A172 (cell line): ENCODE measurements around the gene MICU1. TPM values are rescaled to one million over a fixed set of nuclear protein-coding genes. Genes with fewer than 3 reads are reported as not detected.
"Not testable (repeated sequence)": the region's sequence is repeated elsewhere in the genome, so short reads cannot be mapped to it uniquely, and the experiment has no call there.

ENCODE experiments used
- DNase-seq: peaks from one replicate; pipeline ENCODE4 v3.0.0-alpha.2; 2015; ENCODE audit warnings: low spot score
- total RNA-seq: library from RNA; depleted of rRNA; stranded (reverse); fragments of >200 nt; shearing (Covaris generic); gene quantifications from 2 replicates; pipeline ENCODE4 v1.2.3, GENCODE V29; 2014

MICU1 gene
- total RNA-seq, 1 experiment from 2014 or later = 85.2 TPM

GRCh38 chr10:72389716-72390115 lies 236.2 kb downstream of the MICU1 start:
- DNase-seq = no peak

- DNase-seq = no peak
Observed at GRCh38 chr10:72389014-72389413, 236.9 kb downstream of the MICU1 start.

DNA sequence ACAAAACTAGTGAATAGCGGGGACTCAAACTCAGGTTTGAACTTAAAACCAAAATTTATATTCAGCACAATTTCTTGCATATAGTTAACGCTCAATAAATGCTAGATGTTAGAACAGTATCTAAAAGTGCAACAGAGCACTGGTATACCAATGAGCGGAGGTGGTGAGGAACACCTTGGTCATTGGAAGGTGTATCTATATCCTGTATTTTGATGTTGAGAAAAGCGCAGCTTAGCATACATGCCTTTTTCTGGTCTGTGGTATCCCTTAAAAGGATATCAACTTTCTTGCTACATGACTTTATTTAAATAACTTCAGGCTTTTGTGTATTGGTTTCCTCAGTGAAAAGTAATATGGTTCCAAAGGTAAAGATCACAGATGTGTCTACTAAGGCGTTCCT lies 237.8 kb downstream of the MICU1 start:
- no peak for DNase-seq

DNA sequence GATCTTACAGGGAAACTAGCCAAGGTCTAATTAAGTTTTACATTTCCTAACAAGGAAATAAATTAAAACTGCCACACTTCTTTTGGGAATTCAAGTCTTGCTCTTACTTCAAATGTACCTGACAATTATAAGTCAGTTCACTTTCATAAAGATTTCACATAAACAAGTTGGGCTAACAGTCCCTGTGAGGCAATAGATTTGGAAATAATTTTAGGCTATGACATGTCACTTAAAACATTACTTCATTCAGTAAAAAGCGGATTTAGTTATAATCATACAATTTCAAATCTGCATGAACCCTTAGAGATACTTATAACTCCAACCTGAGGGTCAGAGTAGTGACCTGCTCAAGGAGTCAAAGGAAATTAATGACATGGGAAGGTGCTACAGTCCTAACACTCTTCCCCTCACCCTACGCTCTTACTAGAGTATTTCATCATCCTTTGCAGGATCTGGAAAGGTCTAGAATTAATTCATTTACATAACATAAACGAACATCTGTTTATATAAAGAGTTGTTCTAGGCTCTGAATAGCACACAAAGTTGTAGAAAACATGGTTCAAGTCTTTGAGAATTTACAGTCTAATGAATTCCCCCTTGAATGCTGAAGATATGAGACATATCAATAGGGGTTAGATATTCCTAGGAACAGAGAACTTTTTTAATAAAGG lies 238.8 kb downstream of the MICU1 start:
- no peak for DNase-seq

- no peak for DNase-seq
Observed at GRCh38 chr10:72385724-72386123, 240.2 kb downstream of the MICU1 start.

GRCh38 chr10:72384982-72385381 lies 240.9 kb downstream of the MICU1 start:
- not testable (repeated sequence) for DNase-seq

GRCh38 chr10:72379776-72380175 lies 246.1 kb downstream of the MICU1 start:
- DNase-seq = no peak

GRCh38 chr10:72379062-72379461 lies 246.8 kb downstream of the MICU1 start:
- DNase-seq = no peak

DNA sequence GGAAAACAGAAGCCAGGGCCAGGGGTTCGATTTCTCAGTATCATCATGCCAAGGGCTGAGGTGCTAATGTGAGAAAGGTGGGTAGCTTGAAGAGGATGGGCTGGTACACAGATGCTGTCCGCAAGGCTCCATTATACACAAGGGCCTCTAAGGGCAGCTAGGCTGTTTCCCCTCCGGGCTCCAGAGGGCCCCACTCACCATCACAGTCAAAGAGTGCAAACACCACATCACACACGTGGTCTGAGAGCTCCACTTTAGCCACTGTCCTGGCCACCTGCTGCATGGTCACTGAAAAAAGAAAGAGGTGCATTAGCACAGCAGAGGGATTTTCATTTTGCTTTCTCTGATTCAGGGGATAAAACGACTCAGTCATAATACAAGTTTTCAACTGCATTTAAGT lies 250.3 kb downstream of the MICU1 start:
- peak; percentile 13 for DNase-seq

DNA sequence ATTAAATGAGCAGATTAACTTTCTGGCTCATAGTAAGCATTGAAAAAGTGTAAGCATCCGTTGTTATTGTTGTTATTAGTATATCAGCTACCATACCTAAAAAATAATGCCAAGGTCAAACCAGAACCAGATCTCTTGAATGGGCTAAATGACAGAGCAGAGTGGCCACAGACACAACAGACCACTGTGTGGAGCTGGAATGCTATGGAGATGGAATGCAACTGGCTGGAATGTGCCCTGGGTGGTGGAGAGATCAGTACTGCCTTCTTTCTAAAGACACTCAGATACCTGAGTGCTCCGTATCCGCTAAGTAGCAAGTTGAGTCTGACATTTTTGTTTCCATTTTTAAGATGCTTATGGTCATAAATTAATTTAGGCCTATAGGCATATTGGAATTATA lies 250.7 kb downstream of the MICU1 start:
- no peak for DNase-seq

GRCh38 chr10:72370201-72370722 lies 255.6 kb downstream of the MICU1 start:
- DNase-seq = no peak

DNA sequence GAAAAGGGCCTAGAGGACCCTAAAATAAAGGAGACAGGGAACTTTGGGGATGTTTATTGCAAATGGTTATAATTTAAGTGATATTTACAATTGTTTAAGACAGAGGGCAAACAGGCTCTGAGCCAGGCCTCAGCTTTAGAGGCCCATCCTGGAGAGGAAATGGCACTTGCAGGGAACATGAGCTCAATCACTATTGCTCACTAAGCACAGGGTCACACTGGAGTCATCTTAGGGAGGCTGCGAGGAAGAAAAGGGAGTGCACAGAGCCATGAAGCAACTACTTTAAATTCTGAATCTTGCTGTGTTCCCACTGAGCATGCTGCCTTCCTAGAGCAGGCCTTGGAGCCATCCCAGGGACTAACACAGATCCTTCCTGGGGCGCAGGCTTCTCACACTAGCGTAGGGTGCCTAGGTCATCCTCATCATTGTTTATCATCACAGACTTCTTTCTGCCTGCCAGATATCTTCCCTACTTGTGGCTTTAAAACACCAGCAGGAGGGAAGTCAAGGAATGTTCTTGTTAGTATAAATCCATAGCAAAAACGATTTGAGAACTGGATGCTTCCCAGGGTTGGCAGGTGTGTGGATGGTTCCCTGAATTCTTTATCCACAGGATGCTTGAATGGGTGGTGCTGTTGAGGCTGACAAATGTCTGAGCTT lies 258.4 kb downstream of the MICU1 start:
- DNase-seq = no peak

GRCh38 chr10:72365106-72365895 lies 260.6 kb downstream of the MICU1 start:
- DNase-seq = no peak

DNA sequence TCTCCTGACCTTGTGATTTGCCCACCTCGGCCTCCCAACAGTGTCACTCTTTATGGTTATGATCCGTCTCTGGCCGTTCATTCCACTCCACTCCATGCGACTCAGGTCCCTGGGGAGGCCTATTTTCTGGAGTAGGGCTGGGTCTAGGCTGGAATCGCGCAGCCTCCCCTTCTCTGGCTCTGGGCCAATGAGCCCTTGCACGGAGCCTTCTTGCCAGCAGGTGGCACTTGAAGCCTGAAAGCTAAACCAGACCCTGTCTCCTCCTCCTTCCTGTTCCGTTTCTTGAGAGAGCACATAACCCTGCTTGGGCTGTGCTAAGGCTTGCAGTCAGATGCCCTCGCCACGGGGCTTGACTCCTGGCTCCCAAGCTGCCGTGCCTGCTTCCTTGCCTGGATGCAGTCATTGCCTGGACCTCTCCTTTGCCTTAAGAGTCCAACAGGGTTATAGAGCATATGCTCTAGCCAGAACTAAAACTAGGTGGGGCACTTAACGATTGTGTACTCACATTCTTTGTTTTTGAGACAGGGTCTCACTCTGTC lies 261.6 kb downstream of the MICU1 start:
- peak; percentile 91 for DNase-seq

DNA sequence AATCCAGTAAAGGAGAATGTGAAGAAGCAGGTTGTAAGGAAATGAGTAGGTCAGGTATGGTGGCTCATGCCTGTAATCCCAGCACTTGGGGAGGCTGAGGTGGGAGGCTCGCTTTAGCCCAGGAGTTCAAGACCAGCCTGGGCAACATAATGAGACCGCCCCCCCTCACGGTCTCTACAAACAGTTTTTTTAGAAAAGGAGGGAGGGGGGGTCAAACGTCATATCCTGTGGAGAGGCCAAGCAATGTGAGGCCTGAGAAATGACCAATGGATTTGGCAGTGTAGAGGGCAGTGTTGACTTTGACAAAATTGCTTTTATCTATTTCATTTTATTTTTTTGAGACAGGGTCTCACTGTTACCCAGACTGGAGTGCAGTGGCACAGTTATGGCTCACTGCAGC lies 268.9 kb downstream of the MICU1 start:
- DNase-seq = no peak

DNA sequence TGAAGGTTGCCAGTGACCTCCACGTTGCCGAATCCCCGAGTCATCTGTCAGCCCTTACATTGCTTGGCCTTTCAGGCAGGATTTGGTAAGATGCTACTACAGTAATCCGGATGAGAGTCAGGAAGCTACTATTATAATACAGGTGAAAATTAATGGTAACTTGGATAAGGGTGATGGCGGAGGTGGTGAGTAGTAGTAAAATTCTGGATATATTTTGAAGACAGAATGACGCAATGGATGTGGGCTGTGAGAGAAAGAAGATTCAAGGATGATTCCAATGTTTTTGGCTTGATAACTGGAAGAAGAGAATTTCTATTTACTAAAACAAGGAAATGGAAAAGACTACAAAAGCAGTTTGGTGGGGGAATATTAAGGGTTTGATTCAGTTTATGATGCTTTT lies 269.8 kb downstream of the MICU1 start:
- no peak for DNase-seq

- no peak for DNase-seq
Observed at GRCh38 chr10:72355214-72355555, 270.7 kb downstream of the MICU1 start.

DNA sequence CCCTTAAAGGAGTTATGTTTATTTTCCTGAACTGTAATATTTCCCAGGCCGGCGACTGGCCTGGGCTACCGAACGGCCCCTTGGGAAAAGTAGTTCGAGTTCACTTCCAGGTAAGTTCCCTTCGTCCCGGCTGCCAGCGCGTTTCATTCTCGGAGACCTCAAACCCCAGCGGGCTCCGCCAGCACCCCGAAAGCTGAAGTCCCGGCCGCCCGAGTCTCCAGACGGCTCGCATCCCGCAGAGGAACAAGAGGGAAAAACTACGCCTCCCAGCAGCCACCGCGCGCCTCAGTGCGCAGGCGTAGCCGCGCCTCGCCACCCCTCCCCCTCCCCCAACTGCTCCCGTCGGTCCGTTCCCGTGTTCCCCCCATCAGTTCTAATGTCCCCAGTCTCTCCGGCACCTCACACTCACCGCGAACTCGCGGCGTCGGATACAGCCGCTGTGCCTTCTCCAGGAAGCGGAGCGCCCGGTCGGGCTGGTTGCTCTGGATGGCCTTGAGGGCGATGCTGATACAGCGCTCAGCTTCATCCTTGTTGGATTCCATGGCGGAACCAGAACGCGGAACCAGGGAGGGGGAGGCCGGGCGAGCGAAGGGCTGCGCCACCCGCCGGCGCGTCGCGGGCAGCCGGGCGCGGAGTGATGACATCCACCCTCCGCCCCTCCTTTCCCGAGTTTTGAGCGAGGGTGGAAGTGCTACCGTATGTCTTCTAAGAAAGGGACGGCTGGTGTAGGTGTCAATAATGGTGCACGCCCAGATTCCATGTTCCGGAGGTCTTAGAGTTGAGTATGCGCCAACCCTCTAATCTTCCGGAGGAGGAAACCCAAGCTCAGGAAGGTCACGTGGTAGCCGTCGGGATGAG lies 271.3 kb downstream of the MICU1 start, which contains the start of gene DNAJB12:
Gene DNAJB12, minus strand, starts transcription at position 564 of the 858 bp plus-strand sequence. Its CDS starts 22 bp downstream, at position 542.
- DNase-seq = peak; percentile 94

GRCh38 chr10:72353965-72354355 lies 271.9 kb downstream of the MICU1 start:
- no peak for DNase-seq

- no peak for DNase-seq
Observed at GRCh38 chr10:72353028-72353964, 272.6 kb downstream of the MICU1 start.
